Stimulated activated CD4-positive, alpha-beta T cell treated with anti-CD3 and anti-CD28 coated beads, Interleukin-2, amount 100 ng/mL, for 24 hours (primary cell): ENCODE data around the gene MAP10.
"Not testable (repeated sequence)": the region's sequence is repeated elsewhere in the genome, so short reads cannot be mapped to it uniquely, and the experiment has no call there.

Experiments used
- DNase-seq, 2 donors: peaks; one replicate each; pipeline ENCODE4 v3.0.0-alpha.2; 2020

Gene MAP10

DNA sequence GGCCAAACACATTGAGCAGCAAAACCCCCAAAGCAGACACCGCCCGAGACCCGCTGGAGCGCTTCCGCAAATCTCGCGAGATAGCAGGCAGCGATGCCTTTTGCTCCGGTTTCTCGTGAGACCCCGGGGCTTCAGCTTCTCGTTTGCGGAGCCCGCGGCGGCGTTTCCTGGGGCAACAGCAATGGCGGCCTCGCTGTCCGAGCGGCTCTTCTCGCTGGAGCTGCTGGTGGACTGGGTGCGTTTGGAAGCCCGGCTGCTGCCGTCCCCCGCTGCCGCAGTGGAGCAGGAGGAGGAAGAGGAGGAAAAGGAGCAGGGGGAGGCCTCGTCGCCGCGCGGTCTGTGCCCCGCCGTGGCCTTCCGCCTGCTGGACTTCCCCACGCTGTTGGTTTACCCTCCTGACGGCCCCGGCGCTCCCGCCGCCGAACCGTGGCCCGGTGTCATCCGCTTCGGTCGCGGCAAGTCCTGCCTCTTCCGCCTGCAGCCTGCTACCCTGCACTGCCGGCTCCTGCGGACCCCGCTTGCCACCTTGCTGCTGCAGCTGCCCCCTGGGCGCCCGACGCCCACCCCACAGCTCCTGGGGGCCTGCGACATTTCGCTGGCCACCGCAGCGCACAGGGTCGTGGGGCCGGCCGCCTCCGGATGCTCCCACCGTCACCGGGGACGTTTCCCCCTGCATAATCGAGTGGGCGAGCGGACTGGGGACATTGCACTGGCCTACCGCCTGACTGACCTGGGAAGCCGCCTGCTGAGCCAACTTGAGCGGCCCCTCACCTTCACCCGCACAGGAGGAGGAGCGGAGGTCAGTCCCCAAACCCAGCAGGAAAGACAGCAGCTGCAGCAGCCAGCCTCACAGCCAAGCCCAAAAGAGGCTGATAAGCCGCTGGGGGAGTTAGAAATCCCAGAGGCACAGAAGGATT, at the start of gene MAP10:
TSS of gene MAP10 (plus strand) at position 148 of the 917 bp plus-strand sequence. CDS start at position 182, 34 bp downstream.
- peak; percentile 74 to 78 for DNase-seq

DNA sequence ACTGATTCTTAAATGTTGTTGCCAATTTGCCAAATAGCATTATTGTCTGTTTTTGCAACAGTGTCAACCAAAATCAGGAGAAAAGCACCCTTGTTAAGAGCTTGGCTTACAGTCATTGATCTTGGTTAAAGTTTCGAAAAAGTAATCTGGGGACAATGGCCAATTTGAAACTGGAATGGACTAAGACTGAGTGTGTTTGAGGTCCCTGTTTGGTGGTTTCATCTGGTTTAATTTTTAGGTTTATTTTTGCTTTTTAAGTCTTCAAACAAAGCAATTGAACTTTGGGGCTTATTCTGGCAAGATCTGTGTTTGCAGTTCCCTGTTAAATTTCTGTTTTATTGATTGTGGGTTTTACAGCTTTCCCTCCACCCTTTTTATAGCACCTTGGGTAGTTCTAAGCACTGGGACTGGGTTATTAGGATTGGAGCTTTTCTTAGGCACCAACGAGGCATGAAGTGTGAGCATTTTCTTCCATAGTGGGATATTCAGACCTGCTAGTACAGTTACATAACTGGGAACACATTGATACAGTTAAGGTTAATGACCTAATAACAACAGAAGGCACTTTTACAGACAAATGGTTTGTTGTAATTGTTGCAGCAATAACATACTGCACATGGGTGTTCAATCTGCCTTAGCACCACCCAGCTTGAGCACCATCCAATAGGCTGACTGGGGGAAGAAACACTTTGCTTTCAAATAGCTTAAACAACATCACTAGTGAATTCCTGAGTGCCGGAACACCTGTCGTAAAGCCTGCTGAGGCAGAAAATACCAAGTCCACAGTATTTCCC, 40.6 kb upstream of the MAP10 start:
- no peak for DNase-seq

DNA sequence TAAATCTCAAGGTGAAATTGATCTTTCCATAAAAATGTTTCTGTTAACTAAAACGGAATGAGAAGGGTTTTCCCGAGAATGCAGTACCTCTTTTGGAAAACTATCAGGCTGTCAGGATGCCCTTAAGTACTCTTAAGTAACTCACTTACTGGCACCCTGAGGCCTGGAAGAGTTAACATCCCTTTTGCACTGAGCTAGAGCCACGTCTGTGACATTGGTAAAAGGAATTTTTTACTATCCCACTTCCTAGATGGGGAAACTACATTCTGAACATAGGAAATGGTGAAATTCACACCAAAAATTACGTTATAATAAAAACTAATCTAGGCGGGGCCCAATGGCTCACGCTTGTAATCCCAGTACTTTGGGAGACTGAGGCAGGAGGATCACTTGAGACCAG, 39.7 kb upstream of the MAP10 start:
- no peak for DNase-seq

- DNase-seq, result no peak
Measured at GRCh38 chr1:232766241-232766890, 38.9 kb upstream of the MAP10 start.

- DNase-seq, result no peak
Measured at GRCh38 chr1:232766904-232767303, 38.3 kb upstream of the MAP10 start.

GRCh38 chr1:232767305-232768074, 37.7 kb upstream of the MAP10 start:
- no peak for DNase-seq

DNA sequence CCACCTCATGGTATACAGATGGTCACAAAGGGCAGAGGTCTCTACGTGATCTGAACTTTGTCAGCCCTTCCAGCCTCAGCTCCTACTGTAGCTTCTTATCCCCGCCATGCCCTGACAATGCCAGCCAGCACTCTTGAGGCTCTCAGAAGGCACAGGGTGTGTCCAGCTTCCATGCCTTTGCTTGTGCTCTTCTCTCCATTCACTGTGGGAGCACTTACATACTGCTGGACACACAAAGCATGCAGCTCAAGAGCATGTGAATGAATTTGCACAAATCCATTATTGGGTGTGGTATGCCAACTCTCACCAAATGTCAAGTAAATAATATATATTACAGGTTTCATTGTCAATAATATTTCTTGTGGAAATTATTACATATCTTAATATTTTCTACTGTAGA, 36.4 kb upstream of the MAP10 start:
- DNase-seq, result no peak

GRCh38 chr1:232769733-232770132, 35.5 kb upstream of the MAP10 start:
- no peak for DNase-seq

DNA sequence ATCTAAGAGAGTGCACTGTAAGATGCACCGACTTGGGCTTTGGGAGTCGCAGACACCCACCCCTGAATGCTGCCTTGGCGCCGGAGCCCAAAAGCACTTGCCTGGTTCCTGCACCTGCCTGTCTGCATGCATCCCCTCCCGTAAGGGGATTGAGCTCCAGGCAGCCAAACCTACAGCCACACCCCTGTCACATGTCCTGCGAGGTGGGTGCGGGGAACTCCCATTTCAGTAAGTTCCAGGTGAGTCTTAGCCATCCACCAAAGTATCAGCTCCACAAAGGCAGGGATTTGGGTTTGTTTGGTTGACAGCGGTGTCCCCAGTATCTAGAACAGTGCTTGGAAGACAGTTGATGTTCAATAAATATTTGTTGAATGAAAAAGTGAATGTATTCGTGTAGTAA, 31.5 kb upstream of the MAP10 start:
- DNase-seq, result no peak

GRCh38 chr1:232776526-232777106, 28.6 kb upstream of the MAP10 start:
- DNase-seq, result no peak

DNA sequence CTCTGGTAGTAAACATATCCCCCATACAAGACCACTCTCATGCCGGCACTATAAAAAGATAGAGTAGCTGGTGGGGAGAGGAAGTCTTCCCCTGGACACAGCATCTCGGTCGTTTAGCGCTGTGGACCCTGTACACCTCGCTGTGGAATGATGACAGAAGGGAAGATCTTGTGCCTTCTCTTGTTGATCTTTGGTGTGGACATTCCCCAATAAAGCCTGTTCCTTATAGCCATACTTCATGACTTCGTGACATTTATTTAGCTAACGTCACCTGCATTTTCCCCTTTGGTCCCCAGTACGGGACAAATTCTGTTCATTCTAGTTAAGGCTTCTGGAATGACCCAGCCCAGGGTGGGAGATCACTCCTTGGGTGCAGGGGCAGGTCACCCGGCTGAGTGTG, 24.9 kb upstream of the MAP10 start:
- DNase-seq, result no peak

DNA sequence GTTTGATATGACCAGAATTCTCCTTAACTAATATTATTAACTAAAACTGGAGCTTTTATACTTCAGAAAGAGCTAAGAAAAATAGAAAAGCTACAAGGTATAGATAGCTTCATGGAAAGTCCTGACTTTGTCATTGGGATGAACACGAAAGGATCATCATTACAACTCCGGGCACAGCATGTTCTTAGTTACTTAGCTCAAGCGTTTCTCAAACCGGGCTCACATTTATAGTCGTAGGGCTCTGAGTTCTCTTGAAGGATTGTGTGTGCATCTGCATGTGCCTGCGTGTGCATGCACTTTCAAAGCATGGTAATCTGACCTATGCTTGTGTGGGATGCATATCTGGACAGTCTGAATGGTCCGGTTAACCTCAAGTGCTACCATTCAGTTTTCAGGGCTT, 20.4 kb upstream of the MAP10 start:
- DNase-seq, result no peak

- DNase-seq, result not testable (repeated sequence)
Measured at GRCh38 chr1:232785630-232786029, 19.6 kb upstream of the MAP10 start.

DNA sequence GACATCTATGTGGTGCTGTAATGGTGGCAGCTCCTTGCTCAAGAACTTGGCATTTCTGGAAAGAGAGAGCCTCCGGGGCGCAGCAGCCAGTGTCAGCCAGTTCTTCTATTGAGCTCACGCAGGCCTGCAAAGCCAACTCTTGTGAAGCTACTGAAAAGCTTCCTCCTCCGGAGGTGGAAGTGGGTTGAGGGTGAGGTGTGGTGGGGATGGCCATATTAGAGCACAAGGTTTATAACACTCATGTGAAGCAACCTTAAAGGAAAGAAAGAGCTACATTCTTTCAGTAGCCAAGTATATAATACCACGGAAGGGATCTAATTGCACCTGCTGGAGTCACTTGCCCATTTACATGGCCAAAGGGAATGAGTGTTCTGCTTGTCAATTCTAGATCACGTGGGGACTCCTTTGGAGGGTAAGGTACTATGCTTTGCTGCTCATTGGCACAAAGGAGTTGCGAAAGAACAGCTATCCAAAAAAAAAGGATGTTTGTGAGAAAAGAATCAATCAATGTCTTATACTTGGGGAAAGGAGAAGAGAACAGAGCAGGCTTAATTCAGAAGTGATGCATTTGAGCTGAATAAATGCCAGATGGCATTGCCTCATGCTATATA, 18.3 kb upstream of the MAP10 start:
- DNase-seq, result no peak

- no peak for DNase-seq
Measured at GRCh38 chr1:232788235-232788872, 16.9 kb upstream of the MAP10 start.

GRCh38 chr1:232789651-232790050, 15.6 kb upstream of the MAP10 start:
- DNase-seq, result no peak

DNA sequence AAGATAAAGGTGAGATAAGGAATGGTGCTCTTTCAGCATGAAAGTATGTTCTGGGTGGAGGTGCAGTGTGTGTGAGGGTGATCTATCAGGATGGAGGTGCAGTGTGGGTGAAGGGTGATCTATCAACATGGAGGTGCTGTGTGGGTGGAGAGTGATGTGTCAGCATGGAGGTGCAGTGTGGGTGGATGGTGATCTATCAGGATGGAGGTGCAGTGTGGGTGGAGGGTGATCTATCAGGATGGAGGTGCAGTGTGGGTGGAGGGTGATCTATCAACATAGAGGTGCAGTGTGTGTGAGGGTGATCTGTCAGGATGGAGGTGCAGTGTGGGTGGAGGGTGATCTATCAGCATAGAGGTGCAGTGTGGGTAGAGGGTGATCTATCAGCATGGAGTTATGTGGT, 12.3 kb upstream of the MAP10 start:
- DNase-seq, result no peak

- no peak for DNase-seq
Measured at GRCh38 chr1:232793944-232794343, 11.3 kb upstream of the MAP10 start.

GRCh38 chr1:232795497-232796053, 9.6 kb upstream of the MAP10 start:
- no peak for DNase-seq

DNA sequence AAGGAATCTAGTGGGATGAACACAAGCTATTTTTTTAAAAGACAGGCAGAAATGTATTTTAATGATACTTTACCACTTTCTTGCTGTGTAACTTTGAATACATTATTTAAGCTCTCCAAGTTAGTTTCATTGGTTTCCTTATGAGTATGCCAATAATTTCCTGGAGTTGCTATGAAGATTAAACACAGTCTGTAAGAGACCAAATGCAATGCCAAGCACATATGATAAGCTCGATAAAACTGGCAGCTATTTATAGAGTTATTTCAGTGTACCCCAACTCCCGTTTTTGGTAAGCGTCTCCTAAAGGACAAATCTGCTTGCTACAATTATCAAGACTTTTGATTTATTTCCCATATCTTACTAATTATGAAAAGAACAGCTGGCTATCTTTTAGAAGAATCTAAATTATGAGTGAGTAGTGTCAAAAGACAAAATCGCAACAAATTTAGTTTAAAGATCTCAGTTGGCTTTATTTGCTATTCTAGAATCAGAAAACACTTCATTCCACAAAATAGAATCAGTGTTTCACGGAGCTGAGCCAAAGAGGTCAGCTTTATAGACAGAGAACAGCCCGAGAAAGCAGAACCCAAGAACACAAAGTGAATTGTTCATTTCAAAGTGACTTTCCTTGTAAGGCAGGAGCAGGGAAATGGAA, 7.2 kb upstream of the MAP10 start:
- DNase-seq, result no peak
